ENCODE results near the gene DNAH17.

- TF ChIP-seq, protein P1, sequence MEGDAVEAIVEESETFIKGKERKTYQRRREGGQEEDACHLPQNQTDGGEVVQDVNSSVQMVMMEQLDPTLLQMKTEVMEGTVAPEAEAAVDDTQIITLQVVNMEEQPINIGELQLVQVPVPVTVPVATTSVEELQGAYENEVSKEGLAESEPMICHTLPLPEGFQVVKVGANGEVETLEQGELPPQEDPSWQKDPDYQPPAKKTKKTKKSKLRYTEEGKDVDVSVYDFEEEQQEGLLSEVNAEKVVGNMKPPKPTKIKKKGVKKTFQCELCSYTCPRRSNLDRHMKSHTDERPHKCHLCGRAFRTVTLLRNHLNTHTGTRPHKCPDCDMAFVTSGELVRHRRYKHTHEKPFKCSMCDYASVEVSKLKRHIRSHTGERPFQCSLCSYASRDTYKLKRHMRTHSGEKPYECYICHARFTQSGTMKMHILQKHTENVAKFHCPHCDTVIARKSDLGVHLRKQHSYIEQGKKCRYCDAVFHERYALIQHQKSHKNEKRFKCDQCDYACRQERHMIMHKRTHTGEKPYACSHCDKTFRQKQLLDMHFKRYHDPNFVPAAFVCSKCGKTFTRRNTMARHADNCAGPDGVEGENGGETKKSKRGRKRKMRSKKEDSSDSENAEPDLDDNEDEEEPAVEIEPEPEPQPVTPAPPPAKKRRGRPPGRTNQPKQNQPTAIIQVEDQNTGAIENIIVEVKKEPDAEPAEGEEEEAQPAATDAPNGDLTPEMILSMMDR (IDR thresholded peaks at IDR 0.05): no peak
- TF ChIP-seq EP300 (IDR thresholded peaks at IDR 0.05): no peak
Observed at GRCh38 chr17:78601577-78602190, 24.5 kb upstream of the DNAH17 start.
